ENCODE data around the gene ADARB2. TPM values are rescaled to one million over a fixed set of nuclear protein-coding genes. Genes with fewer than 3 reads are reported as not detected.

Gene ADARB2
- total RNA-seq, 1 donor from 2014 or later, result not detected

DNA sequence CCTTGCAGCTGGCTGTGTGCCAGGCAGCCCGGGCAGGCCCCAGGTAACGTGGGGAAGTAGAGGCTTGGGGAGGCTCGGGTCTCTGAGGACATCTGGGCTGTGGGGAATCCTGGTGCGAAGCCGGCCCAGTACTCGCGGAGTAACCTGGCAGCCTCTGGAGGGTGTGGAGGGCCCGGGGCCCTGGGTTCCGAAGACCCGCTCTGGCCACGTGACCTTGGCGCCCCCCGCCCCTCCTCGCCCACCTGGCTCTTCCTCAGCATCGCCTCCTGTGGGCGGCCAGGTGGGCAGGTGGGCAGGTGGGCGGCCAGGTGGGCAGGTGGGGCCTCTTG is 538.0 kb downstream of the ADARB2 start:
- Histone ChIP-seq H3K27me3 (no peaks in the 10 kb centered on the region), H3K4me1 (no peaks in the 10 kb centered on the region), H3K4me3 (no peak overlapping the region), H3K36me3 (no peaks in the 10 kb centered on the region), H3K27ac (no peak overlapping the region), H3K9me3 (no peaks in the 10 kb centered on the region)
- intact Hi-C loops (cut with DNase I), result no loop called here
- DNase-seq (ENCODE audit: low spot score in 2 of 2), result peak in 1 of 2 donors; percentile 45
- TF ChIP-seq, protein P1, sequence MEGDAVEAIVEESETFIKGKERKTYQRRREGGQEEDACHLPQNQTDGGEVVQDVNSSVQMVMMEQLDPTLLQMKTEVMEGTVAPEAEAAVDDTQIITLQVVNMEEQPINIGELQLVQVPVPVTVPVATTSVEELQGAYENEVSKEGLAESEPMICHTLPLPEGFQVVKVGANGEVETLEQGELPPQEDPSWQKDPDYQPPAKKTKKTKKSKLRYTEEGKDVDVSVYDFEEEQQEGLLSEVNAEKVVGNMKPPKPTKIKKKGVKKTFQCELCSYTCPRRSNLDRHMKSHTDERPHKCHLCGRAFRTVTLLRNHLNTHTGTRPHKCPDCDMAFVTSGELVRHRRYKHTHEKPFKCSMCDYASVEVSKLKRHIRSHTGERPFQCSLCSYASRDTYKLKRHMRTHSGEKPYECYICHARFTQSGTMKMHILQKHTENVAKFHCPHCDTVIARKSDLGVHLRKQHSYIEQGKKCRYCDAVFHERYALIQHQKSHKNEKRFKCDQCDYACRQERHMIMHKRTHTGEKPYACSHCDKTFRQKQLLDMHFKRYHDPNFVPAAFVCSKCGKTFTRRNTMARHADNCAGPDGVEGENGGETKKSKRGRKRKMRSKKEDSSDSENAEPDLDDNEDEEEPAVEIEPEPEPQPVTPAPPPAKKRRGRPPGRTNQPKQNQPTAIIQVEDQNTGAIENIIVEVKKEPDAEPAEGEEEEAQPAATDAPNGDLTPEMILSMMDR (IDR thresholded peaks at IDR 0.05), result no peak

GRCh38 chr10:1198453-1199344 is 538.6 kb downstream of the ADARB2 start:
- Histone ChIP-seq H3K4me1 (no peaks in the 10 kb centered on the region), H3K9me3 (no peaks in the 10 kb centered on the region), H3K27ac (no peak overlapping the region), H3K4me3 (no peak overlapping the region), H3K27me3 (no peaks in the 10 kb centered on the region), H3K36me3 (no peaks in the 10 kb centered on the region)
- DNase-seq (ENCODE audit: low spot score in 2 of 2), result peak in 1 of 2 donors; percentile 24
- intact Hi-C loops (cut with DNase I), result no loop called here
- TF ChIP-seq, protein P1 (IDR thresholded peaks at IDR 0.05), result no peak

DNA sequence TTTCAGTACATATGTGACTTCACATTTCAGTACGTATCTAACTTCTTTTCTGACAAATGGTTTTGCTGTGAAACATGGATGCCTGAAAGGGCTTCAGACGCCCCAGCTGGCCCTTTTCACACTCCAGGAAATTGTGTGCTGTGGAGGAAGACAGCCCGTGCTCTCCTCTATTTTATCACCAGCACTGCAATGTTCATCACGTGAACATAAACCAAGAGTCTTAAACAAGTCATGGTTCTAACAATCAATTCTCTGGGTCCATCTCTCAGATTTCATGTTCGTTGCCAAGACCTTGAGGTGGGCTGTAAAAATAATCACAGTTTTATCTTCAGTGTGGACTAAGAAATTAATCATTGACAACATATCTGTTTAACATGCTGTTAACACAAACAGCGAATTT is 539.9 kb downstream of the ADARB2 start:
- TF ChIP-seq, protein P1 (IDR thresholded peaks at IDR 0.05), result no peak
- H3K27ac ChIP-seq, result no peak overlapping the region
- intact Hi-C loops (cut with DNase I), result no loop called here
- H3K36me3 ChIP-seq, result no peaks in the 10 kb centered on the region
- H3K4me1 ChIP-seq, result no peaks in the 10 kb centered on the region
- H3K9me3 ChIP-seq, result no peaks in the 10 kb centered on the region
- no peak overlapping the region for H3K4me3 ChIP-seq
- H3K27me3 ChIP-seq, result no peaks in the 10 kb centered on the region
- no peak for DNase-seq (ENCODE audit: low spot score in 2 of 2)

DNA sequence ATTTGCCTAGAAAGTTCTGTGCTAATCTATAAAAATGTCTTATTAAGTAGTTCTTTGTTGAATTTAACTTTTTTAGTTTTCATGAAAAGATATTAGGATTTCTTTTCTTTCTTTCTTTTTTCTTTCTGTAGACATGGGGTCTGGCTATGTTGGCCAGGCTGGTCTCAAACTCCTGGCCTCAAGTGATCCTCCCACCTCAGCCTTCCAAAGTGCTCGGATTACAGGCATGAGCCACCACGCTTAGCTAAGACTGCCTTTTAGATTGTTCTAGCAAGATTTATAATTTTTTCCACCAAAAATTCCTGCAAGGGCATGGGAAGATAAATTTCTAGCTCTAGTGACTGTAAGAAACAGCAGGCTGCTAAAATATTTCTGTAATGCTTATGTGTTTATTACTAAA is 540.7 kb downstream of the ADARB2 start:
- intact Hi-C loops (cut with DNase I), result no loop called here
- no peaks in the 10 kb centered on the region for H3K36me3 ChIP-seq
- no peak overlapping the region for H3K4me3 ChIP-seq
- H3K9me3 ChIP-seq, result no peaks in the 10 kb centered on the region
- no peaks in the 10 kb centered on the region for H3K4me1 ChIP-seq
- TF ChIP-seq, protein P1 (IDR thresholded peaks at IDR 0.05), result no peak
- H3K27me3 ChIP-seq, result no peaks in the 10 kb centered on the region
- DNase-seq (ENCODE audit: low spot score in 2 of 2), result no peak
- no peak overlapping the region for H3K27ac ChIP-seq

- H3K27me3 ChIP-seq, result no peaks in the 10 kb centered on the region
- TF ChIP-seq, protein P1 (IDR thresholded peaks at IDR 0.05), result no peak
- no peaks in the 10 kb centered on the region for H3K4me1 ChIP-seq
- intact Hi-C loops (cut with DNase I), result no loop called here
- no peaks in the 10 kb centered on the region for H3K9me3 ChIP-seq
- H3K27ac ChIP-seq, result no peak overlapping the region
- no peaks in the 10 kb centered on the region for H3K36me3 ChIP-seq
- DNase-seq (ENCODE audit: low spot score in 2 of 2), result no peak
- H3K4me3 ChIP-seq, result no peak overlapping the region
Measured at GRCh38 chr10:1195828-1196227, 541.5 kb downstream of the ADARB2 start.

Data from ascending aorta (tissue), 2 donors.